Neural progenitor cell (in vitro differentiated cells): ENCODE measurements around the gene ATXN1. TPM values are rescaled to one million over a fixed set of nuclear protein-coding genes. Genes with fewer than 3 reads are reported as not detected.

Experiments used
- DNase-seq: peaks from one replicate; pipeline ENCODE4 v3.0.0-alpha.2; 2016; ENCODE audit warnings: low spot score
- H2AFZ ChIP-seq: fragments of 200-600 bp; sonication (generic); replicated peaks from 2 replicates; pipeline ENCODE4 v1.6.1; 2016; ENCODE audit warnings: antibody characterized with exemption
- H3F3A ChIP-seq: fragments of 200-600 bp; sonication (generic); 2 replicates; pipeline ENCODE4 v1.6.1; 2016; ENCODE audit warnings: antibody characterized with exemption, low read depth
- H3K27ac ChIP-seq: fragments of 200-600 bp; sonication (generic); 2 replicates; pipeline ENCODE4 v1.5.1; 2016; ENCODE audit warnings: mild to moderate bottlenecking
- H3K27me3 ChIP-seq: fragments of 200-600 bp; sonication (generic); 2 replicates; pipeline ENCODE4 v1.6.1; 2016; ENCODE audit warnings: mild to moderate bottlenecking, moderate library complexity
- H3K36me3 ChIP-seq: fragments of 200-600 bp; sonication (generic); 2 replicates; pipeline ENCODE4 v1.5.1; 2016
- H3K4me1 ChIP-seq: fragments of 200-600 bp; sonication (generic); 2 replicates; pipeline ENCODE4 v1.6.1; 2016; ENCODE audit warnings: mixed run types
- H3K4me2 ChIP-seq: fragments of 200-600 bp; sonication (generic); 2 replicates; pipeline ENCODE4 v1.6.1; 2016
- H3K4me3 ChIP-seq: fragments of 200-600 bp; sonication (generic); 2 replicates; pipeline ENCODE4 v1.5.1; 2016
- H3K79me2 ChIP-seq: fragments of 200-600 bp; sonication (generic); 2 replicates; pipeline ENCODE4 v1.6.1; 2016; ENCODE audit warnings: low read depth
- H3K9ac ChIP-seq: fragments of 200-600 bp; sonication (generic); 2 replicates; pipeline ENCODE4 v1.6.1; 2016
- H3K9me3 ChIP-seq: fragments of 200-600 bp; sonication (generic); 2 replicates; pipeline ENCODE4 v1.5.1; 2016; ENCODE audit warnings: low read depth
- H4K20me1 ChIP-seq: fragments of 200-600 bp; sonication (generic); 2 replicates; pipeline ENCODE4 v1.6.1; 2016; ENCODE audit warnings: low read depth
- H3K27ac Mint-ChIP-seq: 3 replicates; pipeline ENCODE4 v1.8.0; 2021; ENCODE audit warnings: mixed read lengths
- H3K27me3 Mint-ChIP-seq: 2 replicates; pipeline ENCODE4 v1.8.0; 2022; ENCODE audit warnings: low read depth, mild to moderate bottlenecking, inconsistent platforms, moderate library complexity, mixed read lengths; ENCODE audit not compliant: insufficient read depth
- H3K36me3 Mint-ChIP-seq: 3 replicates; pipeline ENCODE4 v1.8.0; 2021; ENCODE audit warnings: mixed read lengths
- H3K4me1 Mint-ChIP-seq: 3 replicates; pipeline ENCODE4 v1.8.0; 2021; ENCODE audit warnings: mixed read lengths
- H3K4me3 Mint-ChIP-seq: 3 replicates; pipeline ENCODE4 v1.8.0; 2021; ENCODE audit warnings: mild to moderate bottlenecking, moderate library complexity, mixed read lengths
- H3K9me3 Mint-ChIP-seq: 3 replicates; pipeline ENCODE4 v1.8.0; 2020; ENCODE audit warnings: mixed read lengths
- EZH2 ChIP-seq: fragments of 200-600 bp; sonication (generic); IDR thresholded peaks from 2 replicates; pipeline ENCODE4 v1.6.1; 2017; ENCODE audit warnings: antibody characterized with exemption, mild to moderate bottlenecking, moderate library complexity
- EZH2phosphoT487 ChIP-seq: fragments of 200-600 bp; sonication (generic); IDR thresholded peaks from 2 replicates; pipeline ENCODE4 v1.6.1; 2017; ENCODE audit warnings: antibody characterized with exemption
- total RNA-seq: library from RNA; depleted of rRNA; stranded (reverse); fragments of >200 nt; gene quantifications from 2 replicates; pipeline ENCODE4 v1.2.3, GENCODE V29; 2015; ENCODE audit warnings: low replicate concordance
- TF ChIP-seq, protein P1 (sequence below): fragments of 200-600 bp; sonication (generic); IDR thresholded peaks from 2 replicates; pipeline ENCODE4 v1.5.1; 2017; ENCODE audit warnings: antibody characterized with exemption, mild to moderate bottlenecking

ATXN1 gene
- total RNA-seq, 1 donor from 2014 or later, result 3.6 TPM

DNA sequence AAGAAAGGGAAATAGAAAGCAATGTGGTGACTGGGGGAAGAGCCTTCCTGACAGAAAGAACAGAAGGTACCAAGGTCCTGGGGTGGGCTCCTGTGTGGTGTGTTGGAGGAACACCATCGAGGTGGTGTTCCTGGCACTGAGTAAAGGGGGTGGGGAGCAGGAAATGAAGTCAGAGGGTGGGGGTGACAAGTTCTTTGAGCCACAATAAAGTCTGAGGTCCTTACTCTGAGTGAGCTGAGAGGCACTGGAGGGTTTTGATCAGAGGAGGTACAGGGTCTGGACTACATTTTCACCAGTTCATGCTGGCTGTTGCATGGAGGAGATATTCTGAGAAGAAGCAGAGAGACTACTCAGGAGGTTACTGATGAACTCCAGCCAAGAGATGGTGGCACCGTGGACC lies 324.7 kb downstream of the ATXN1 start:
- no peaks in the 10 kb centered on the region for H3K9me3 Mint-ChIP-seq
- H3K4me3 ChIP-seq, result no peak overlapping the region
- no peak overlapping the region for H3K4me3 Mint-ChIP-seq
- H3K4me1 ChIP-seq, result no peaks in the 10 kb centered on the region
- no peak overlapping the region for H3K27ac Mint-ChIP-seq
- no peak for DNase-seq
- H3K4me1 Mint-ChIP-seq, result no peaks in the 10 kb centered on the region
- no peak overlapping the region for H2AFZ ChIP-seq
- no peaks in the 10 kb centered on the region for H3K27me3 ChIP-seq
- no peak overlapping the region for H3K9ac ChIP-seq
- no peak overlapping the region for H3K27ac ChIP-seq
- no peak for TF ChIP-seq EZH2
- TF ChIP-seq EZH2phosphoT487, result no peak
- TF ChIP-seq, protein P1, sequence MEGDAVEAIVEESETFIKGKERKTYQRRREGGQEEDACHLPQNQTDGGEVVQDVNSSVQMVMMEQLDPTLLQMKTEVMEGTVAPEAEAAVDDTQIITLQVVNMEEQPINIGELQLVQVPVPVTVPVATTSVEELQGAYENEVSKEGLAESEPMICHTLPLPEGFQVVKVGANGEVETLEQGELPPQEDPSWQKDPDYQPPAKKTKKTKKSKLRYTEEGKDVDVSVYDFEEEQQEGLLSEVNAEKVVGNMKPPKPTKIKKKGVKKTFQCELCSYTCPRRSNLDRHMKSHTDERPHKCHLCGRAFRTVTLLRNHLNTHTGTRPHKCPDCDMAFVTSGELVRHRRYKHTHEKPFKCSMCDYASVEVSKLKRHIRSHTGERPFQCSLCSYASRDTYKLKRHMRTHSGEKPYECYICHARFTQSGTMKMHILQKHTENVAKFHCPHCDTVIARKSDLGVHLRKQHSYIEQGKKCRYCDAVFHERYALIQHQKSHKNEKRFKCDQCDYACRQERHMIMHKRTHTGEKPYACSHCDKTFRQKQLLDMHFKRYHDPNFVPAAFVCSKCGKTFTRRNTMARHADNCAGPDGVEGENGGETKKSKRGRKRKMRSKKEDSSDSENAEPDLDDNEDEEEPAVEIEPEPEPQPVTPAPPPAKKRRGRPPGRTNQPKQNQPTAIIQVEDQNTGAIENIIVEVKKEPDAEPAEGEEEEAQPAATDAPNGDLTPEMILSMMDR, result no peak
- H4K20me1 ChIP-seq, result no peaks in the 10 kb centered on the region
- no peaks in the 10 kb centered on the region for H3K79me2 ChIP-seq
- no peaks in the 10 kb centered on the region for H3K27me3 Mint-ChIP-seq
- H3K4me2 ChIP-seq, result no peak overlapping the region
- no peaks in the 10 kb centered on the region for H3K36me3 ChIP-seq
- no peaks in the 10 kb centered on the region for H3K36me3 Mint-ChIP-seq
- no peaks in the 10 kb centered on the region for H3F3A ChIP-seq
- no peaks in the 10 kb centered on the region for H3K9me3 ChIP-seq

DNA sequence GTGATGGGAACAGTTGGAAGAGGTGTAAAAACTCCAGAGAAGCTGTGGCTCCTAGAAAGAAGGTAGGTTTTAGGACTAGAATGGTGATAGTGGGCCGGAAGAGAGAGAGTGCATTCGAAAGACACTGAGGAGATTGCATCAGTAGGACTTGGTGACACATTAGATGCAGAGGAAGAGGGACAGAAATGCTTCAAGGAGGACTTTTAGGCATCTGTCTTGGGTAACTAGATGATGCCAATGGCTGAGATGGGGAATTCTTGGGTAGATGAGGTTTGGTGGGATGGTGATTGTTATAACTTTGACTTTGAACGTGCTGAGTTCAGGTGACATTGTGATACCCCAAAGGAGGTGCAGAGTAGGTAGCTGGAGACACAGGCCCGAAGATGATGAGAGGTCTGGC lies 326.4 kb downstream of the ATXN1 start:
- Histone ChIP-seq H4K20me1 (no peaks in the 10 kb centered on the region), H3K9ac (no peak overlapping the region), H3K4me3 (no peak overlapping the region), H3K27ac (no peak overlapping the region), H3K9me3 (no peaks in the 10 kb centered on the region), H3K79me2 (no peaks in the 10 kb centered on the region), H3F3A (no peaks in the 10 kb centered on the region), H3K4me2 (no peak overlapping the region), H2AFZ (no peak overlapping the region), H3K4me1 (no peaks in the 10 kb centered on the region), H3K36me3 (no peaks in the 10 kb centered on the region), H3K27me3 (no peaks in the 10 kb centered on the region)
- no peak overlapping the region for H3K4me3 Mint-ChIP-seq
- H3K4me1 Mint-ChIP-seq, result no peaks in the 10 kb centered on the region
- no peaks in the 10 kb centered on the region for H3K27me3 Mint-ChIP-seq
- H3K9me3 Mint-ChIP-seq, result no peaks in the 10 kb centered on the region
- H3K27ac Mint-ChIP-seq, result no peak overlapping the region
- no peak for TF ChIP-seq EZH2phosphoT487
- no peaks in the 10 kb centered on the region for H3K36me3 Mint-ChIP-seq
- no peak for DNase-seq

DNA sequence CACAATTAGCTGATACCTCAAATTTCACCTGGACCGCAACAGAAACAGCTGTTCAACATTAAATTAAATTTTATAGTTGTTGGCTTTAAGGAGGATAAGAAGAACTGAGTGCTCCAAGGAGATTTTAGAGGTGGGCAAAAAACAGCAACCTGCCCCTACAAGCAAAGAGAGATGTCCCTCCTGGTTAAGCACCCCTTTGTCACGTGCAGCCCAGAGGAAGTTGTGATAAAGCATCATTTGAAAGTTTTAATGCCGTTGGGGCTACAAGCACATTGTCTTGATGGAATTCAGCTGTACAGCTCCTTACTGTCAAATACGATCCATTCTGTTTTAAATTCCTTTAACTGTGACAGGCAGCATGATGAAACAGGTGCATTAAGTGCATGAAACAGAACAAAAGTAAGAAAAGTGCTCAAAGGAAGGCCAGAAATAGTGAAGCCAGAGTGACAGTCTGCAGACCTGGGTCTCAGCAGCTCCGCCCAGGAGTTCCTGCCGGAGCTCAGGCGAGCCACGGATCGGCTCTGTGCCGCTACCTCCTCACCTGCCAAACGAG lies 327.8 kb downstream of the ATXN1 start:
- H3K4me3 Mint-ChIP-seq, result no peak overlapping the region
- H3K9me3 ChIP-seq, result no peaks in the 10 kb centered on the region
- no peak for DNase-seq
- no peaks in the 10 kb centered on the region for H3K4me1 Mint-ChIP-seq
- no peaks in the 10 kb centered on the region for H3K9me3 Mint-ChIP-seq
- H3K36me3 Mint-ChIP-seq, result no peaks in the 10 kb centered on the region
- no peaks in the 10 kb centered on the region for H3F3A ChIP-seq
- no peaks in the 10 kb centered on the region for H3K27me3 ChIP-seq
- H3K27ac Mint-ChIP-seq, result no peak overlapping the region
- H3K36me3 ChIP-seq, result no peaks in the 10 kb centered on the region
- no peak overlapping the region for H3K4me2 ChIP-seq
- no peaks in the 10 kb centered on the region for H3K79me2 ChIP-seq
- H3K27ac ChIP-seq, result no peak overlapping the region
- H3K4me1 ChIP-seq, result no peaks in the 10 kb centered on the region
- H4K20me1 ChIP-seq, result no peaks in the 10 kb centered on the region
- no peak overlapping the region for H2AFZ ChIP-seq
- H3K9ac ChIP-seq, result no peak overlapping the region
- TF ChIP-seq, protein P1, result no peak
- no peak for TF ChIP-seq EZH2
- TF ChIP-seq EZH2phosphoT487, result no peak
- H3K4me3 ChIP-seq, result no peak overlapping the region
- no peaks in the 10 kb centered on the region for H3K27me3 Mint-ChIP-seq

DNA sequence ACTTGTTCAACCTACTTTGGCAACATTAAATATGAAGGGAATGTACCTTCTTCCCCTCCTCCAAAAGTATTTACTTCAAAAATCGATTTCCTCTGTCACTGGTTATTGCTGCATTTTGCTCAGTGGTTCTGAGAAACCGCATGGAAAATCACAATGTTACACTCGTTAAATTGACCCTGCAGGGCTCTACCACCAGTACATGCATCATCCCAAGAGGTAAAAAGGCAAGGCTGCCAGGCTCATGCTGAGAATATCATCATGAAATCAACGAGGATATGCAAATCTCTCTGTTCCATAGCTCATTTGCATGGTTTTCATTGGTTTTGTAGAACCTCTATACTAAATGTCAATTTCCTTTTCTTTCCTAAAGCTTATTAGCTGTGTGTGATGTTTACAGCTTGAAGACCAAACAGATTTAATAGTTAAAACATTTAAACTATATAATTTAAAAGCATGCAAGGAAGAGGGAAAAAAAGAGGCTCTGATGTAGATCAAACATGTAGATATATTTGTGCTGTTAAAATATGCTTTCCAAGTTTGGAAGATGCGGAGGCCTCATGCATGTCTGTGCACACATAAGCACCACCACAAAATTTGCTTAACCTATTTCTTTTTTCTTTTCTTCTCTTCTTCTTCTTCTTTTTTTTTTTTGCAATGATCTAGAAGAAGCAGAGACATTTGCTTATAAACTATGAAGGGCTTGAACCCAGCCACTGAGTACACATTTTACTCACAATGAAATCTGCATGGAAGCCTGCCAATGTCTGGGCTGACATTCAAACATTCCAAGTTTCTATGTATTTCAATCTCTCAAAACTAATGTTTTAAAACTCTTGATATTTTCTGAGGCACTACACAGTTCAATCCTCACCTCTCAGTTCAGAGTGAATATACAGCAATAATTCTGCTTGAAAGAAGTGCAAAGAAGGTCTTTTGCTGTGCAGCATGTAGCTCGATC lies 328.9 kb downstream of the ATXN1 start:
- no peak overlapping the region for H2AFZ ChIP-seq
- no peaks in the 10 kb centered on the region for H3K9me3 Mint-ChIP-seq
- H3K27me3 Mint-ChIP-seq, result no peaks in the 10 kb centered on the region
- no peaks in the 10 kb centered on the region for H3K79me2 ChIP-seq
- TF ChIP-seq EZH2phosphoT487, result no peak
- no peak for TF ChIP-seq EZH2
- TF ChIP-seq, protein P1, result no peak
- H3F3A ChIP-seq, result no peaks in the 10 kb centered on the region
- H3K36me3 Mint-ChIP-seq, result no peaks in the 10 kb centered on the region
- H3K36me3 ChIP-seq, result no peaks in the 10 kb centered on the region
- no peak for DNase-seq
- H3K9ac ChIP-seq, result no peak overlapping the region
- H3K4me3 ChIP-seq, result no peak overlapping the region
- no peak overlapping the region for H3K27ac Mint-ChIP-seq
- no peak overlapping the region for H3K27ac ChIP-seq
- no peak overlapping the region for H3K4me3 Mint-ChIP-seq
- no peaks in the 10 kb centered on the region for H3K9me3 ChIP-seq
- no peaks in the 10 kb centered on the region for H3K27me3 ChIP-seq
- no peak overlapping the region for H3K4me2 ChIP-seq
- H4K20me1 ChIP-seq, result no peaks in the 10 kb centered on the region
- H3K4me1 ChIP-seq, result no peaks in the 10 kb centered on the region
- no peaks in the 10 kb centered on the region for H3K4me1 Mint-ChIP-seq
